HEK293T (cell line): ENCODE measurements around the gene TPSG1.
"Not testable (repeated sequence)": the region's sequence is repeated elsewhere in the genome, so short reads cannot be mapped to it uniquely, and the experiment has no call there.

Source experiments
- FOXA1 ChIP-seq: fragments of 450-650 bp; IDR thresholded peaks from 2 replicates; pipeline ENCODE4 v1.6.1; 2016; ENCODE audit warnings: mild to moderate bottlenecking
- FOXK2 ChIP-seq: fragments of 450-650 bp; IDR thresholded peaks from 2 replicates; pipeline ENCODE4 v1.6.1; 2016; ENCODE audit warnings: mild to moderate bottlenecking
- FOXM1 ChIP-seq: fragments of 450-650 bp; IDR thresholded peaks from 2 replicates; pipeline ENCODE4 v1.6.1; 2017; ENCODE audit warnings: mild to moderate bottlenecking, borderline replicate concordance
- LEF1 ChIP-seq: fragments of 450-650 bp; IDR thresholded peaks from 2 replicates; pipeline ENCODE4 v1.6.1; 2017; ENCODE audit warnings: mild to moderate bottlenecking, borderline replicate concordance

- not testable (repeated sequence) for TF ChIP-seq FOXM1, FOXK2, FOXA1, LEF1
Observed at GRCh38 chr16:1190789-1191188, 34.3 kb downstream of the TPSG1 start.
